ENCODE results near the gene EEF1G. TPM values are rescaled to one million over a fixed set of nuclear protein-coding genes. Genes with fewer than 3 reads are reported as not detected.

The EEF1G gene
- total and polyA plus RNA-seq, 2 of the 13 experiments (the other 11 are each of a cell fraction or from before 2014, with no cell fraction given), result 1,787 to 2,144 TPM

DNA sequence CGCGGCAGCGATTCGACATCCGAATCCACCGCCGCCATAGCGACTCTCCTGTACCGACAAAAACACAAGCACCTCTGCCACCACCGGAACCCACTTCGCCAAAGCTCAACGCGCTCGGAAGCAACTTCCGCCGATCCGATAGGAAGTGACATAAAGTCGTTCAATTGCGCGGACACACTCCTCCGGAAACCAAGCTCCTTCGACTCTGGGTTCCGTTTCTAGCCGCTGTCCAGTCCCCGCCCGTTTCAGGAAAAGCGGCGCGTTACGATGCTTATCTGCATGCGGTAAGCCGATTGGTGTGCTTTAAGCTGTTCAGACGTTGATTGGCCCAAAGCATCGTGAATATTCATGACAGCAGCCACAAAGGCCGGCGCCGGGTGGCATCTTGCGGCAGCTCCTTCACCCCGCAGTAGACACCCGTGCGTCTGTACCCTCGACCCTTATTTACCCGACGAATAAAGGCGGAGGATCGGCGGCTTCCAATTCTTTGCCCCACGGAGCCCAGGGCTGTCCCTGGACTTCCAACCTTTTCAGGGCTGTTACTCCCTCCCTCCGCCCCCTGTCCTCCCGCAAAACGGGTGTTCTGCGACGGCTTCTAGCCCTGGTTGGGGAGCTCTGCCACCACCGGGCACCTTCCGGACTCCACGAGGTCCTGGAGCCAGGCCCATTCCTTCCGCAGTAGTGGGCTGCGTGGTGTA is 17.9 kb upstream of the EEF1G start, which contains the start of gene TUT1 (continued):
- no peak for TF ChIP-seq ZNF180 (CRISPR knock-in tag; IDR thresholded peaks at IDR 0.05; ENCODE audit: borderline replicate concordance, low read depth)
- TF ChIP-seq FOXO4 (CRISPR knock-in tag; conservative IDR thresholded peaks at IDR 0.05), result 0 out of 2 replicates have a peak, but pooled peaks have one; percentile 72
- peak; percentile 77 for TF ChIP-seq ZNF335 (CRISPR knock-in tag; IDR thresholded peaks at IDR 0.05)
- TF ChIP-seq MATR3 (CRISPR knock-in tag; IDR thresholded peaks at IDR 0.05), result no peak
- TF ChIP-seq CENPT (CRISPR knock-in tag; IDR thresholded peaks at IDR 0.05; ENCODE audit: low read depth), result no peak
- peak; percentile 90 for TF ChIP-seq ZNF331 (CRISPR knock-in tag; IDR thresholded peaks at IDR 0.05)
- TF ChIP-seq IRF9 (CRISPR knock-in tag; IDR thresholded peaks at IDR 0.05; ENCODE audit: borderline replicate concordance), result peak; percentile 88
- peak; percentile 83 for TF ChIP-seq SMAD3 (CRISPR knock-in tag; IDR thresholded peaks at IDR 0.05)
- TF ChIP-seq PCBP1 (IDR thresholded peaks at IDR 0.05; ENCODE audit: borderline replicate concordance, low read depth, low read length), result 0 out of 2 replicates have a peak, but pooled peaks have one; percentile 68
- no peak; the same call in 1 of the 2 replicates for TF ChIP-seq SAFB2 (CRISPR knock-in tag; IDR thresholded peaks at IDR 0.05; ENCODE audit: borderline replicate concordance, low read depth)
- TF ChIP-seq NCOA5 (CRISPR knock-in tag; IDR thresholded peaks at IDR 0.05), result no peak
- TF ChIP-seq, protein P1, sequence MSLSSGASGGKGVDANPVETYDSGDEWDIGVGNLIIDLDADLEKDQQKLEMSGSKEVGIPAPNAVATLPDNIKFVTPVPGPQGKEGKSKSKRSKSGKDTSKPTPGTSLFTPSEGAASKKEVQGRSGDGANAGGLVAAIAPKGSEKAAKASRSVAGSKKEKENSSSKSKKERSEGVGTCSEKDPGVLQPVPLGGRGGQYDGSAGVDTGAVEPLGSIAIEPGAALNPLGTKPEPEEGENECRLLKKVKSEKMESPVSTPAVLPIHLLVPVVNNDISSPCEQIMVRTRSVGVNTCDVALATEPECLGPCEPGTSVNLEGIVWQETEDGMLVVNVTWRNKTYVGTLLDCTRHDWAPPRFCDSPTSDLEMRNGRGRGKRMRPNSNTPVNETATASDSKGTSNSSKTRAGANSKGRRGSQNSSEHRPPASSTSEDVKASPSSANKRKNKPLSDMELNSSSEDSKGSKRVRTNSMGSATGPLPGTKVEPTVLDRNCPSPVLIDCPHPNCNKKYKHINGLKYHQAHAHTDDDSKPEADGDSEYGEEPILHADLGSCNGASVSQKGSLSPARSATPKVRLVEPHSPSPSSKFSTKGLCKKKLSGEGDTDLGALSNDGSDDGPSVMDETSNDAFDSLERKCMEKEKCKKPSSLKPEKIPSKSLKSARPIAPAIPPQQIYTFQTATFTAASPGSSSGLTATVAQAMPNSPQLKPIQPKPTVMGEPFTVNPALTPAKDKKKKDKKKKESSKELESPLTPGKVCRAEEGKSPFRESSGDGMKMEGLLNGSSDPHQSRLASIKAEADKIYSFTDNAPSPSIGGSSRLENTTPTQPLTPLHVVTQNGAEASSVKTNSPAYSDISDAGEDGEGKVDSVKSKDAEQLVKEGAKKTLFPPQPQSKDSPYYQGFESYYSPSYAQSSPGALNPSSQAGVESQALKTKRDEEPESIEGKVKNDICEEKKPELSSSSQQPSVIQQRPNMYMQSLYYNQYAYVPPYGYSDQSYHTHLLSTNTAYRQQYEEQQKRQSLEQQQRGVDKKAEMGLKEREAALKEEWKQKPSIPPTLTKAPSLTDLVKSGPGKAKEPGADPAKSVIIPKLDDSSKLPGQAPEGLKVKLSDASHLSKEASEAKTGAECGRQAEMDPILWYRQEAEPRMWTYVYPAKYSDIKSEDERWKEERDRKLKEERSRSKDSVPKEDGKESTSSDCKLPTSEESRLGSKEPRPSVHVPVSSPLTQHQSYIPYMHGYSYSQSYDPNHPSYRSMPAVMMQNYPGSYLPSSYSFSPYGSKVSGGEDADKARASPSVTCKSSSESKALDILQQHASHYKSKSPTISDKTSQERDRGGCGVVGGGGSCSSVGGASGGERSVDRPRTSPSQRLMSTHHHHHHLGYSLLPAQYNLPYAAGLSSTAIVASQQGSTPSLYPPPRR (CRISPR knock-in tag; IDR thresholded peaks at IDR 0.05; ENCODE audit: borderline replicate concordance), result 0 out of 2 replicates have a peak, but pooled peaks have one; percentile 29
- TF ChIP-seq, protein P2, sequence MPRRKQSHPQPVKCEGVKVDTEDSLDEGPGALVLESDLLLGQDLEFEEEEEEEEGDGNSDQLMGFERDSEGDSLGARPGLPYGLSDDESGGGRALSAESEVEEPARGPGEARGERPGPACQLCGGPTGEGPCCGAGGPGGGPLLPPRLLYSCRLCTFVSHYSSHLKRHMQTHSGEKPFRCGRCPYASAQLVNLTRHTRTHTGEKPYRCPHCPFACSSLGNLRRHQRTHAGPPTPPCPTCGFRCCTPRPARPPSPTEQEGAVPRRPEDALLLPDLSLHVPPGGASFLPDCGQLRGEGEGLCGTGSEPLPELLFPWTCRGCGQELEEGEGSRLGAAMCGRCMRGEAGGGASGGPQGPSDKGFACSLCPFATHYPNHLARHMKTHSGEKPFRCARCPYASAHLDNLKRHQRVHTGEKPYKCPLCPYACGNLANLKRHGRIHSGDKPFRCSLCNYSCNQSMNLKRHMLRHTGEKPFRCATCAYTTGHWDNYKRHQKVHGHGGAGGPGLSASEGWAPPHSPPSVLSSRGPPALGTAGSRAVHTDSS (CRISPR knock-in tag; conservative IDR thresholded peaks at IDR 0.05), result no peak
- no peak for TF ChIP-seq NFKB2 (CRISPR knock-in tag; IDR thresholded peaks at IDR 0.05; ENCODE audit: borderline replicate concordance)
- TF ChIP-seq KLF16 (CRISPR knock-in tag; IDR thresholded peaks at IDR 0.05), result peak in 1 of 2 experiments; percentile 81; a peak in 2 of 4 replicates
- no peak for TF ChIP-seq ZNF496 (CRISPR knock-in tag; IDR thresholded peaks at IDR 0.05; ENCODE audit: insufficient replicate concordance)
- no peak for TF ChIP-seq ZNF597 (CRISPR knock-in tag; IDR thresholded peaks at IDR 0.05)
- no peak for TF ChIP-seq ZNF484 (CRISPR knock-in tag; IDR thresholded peaks at IDR 0.05; ENCODE audit: borderline replicate concordance, low read depth)

Data from HepG2 (cell line).